WTC11 (cell line): Measurements from ENCODE around the gene PDK2. TPM values are rescaled to one million over a fixed set of nuclear protein-coding genes. Genes with fewer than 3 reads are reported as not detected.

Experiments used
- ATAC-seq: fragments of 200-7000 bp; cut with Tn5 transposase; 2 replicates; pipeline ENCODE4 v1.10.0; 2021; ENCODE audit warnings: mild to moderate bottlenecking, moderate library complexity
- CTCF ChIA-PET: fragments of 300-600 bp; sonication (Branson Sonifier 250); formaldehyde crosslinking; loops from one replicate; lab custom pipeline; 2021; ENCODE audit warnings: antibody characterized with exemption; lab: Charles Lee
- POLR2A ChIA-PET: fragments of 350-600 bp; sonication (Branson Sonifier 250); formaldehyde crosslinking; loops from one replicate; lab custom pipeline; 2021; ENCODE audit warnings: antibody characterized with exemption; lab: Charles Lee
- DNase-seq: peaks from one replicate; pipeline ENCODE4 v3.0.0; 2021; ENCODE audit warnings: low spot score
- H3K27ac Mint-ChIP-seq: 2 replicates; pipeline ENCODE4 v1.8.0; 2021; ENCODE audit warnings: mixed read lengths
- H3K27me3 Mint-ChIP-seq: 2 replicates; pipeline ENCODE4 v1.8.0; 2021; ENCODE audit warnings: low read depth, mild to moderate bottlenecking, moderate library complexity, mixed read lengths
- H3K36me3 Mint-ChIP-seq: 2 replicates; pipeline ENCODE4 v1.8.0; 2021; ENCODE audit warnings: mixed read lengths
- H3K4me1 Mint-ChIP-seq: 2 replicates; pipeline ENCODE4 v1.8.0; 2022; ENCODE audit warnings: mixed read lengths
- H3K4me3 Mint-ChIP-seq: 2 replicates; pipeline ENCODE4 v1.8.0; 2021; ENCODE audit warnings: mild to moderate bottlenecking, moderate library complexity, mixed read lengths
- H3K9me3 Mint-ChIP-seq: 2 replicates; pipeline ENCODE4 v1.8.0; 2021; ENCODE audit warnings: mixed read lengths
- ATF2 ChIP-seq: sonication (generic); formaldehyde crosslinking; IDR thresholded peaks from 2 replicates; pipeline ENCODE4 v1.8.1; 2022; ENCODE audit warnings: low read depth, missing genetic modification reagents, borderline replicate concordance
- CREB1 ChIP-seq: sonication (generic); formaldehyde crosslinking; IDR thresholded peaks from 2 replicates; pipeline ENCODE4 v1.8.0; 2023; ENCODE audit warnings: mild to moderate bottlenecking, missing genetic modification reagents
- CTCF ChIP-seq: fragments of 200-600 bp; IDR thresholded peaks from 2 replicates; pipeline ENCODE4 v1.8.0; 2022; ENCODE audit warnings: antibody characterized with exemption
- E2F1 ChIP-seq: sonication (generic); formaldehyde crosslinking; IDR thresholded peaks from 2 replicates; pipeline ENCODE4 v1.8.0; 2022; ENCODE audit warnings: mild to moderate bottlenecking, missing genetic modification reagents
- ETV6 ChIP-seq: sonication (generic); formaldehyde crosslinking; IDR thresholded peaks from 2 replicates; pipeline ENCODE4 v1.8.1; 2022; ENCODE audit warnings: mild to moderate bottlenecking, missing genetic modification reagents
- FOXJ3 ChIP-seq: sonication (generic); formaldehyde crosslinking; IDR thresholded peaks from 2 replicates; pipeline ENCODE4 v1.9.0; 2021; ENCODE audit warnings: missing genetic modification reagents, mild to moderate bottlenecking, borderline replicate concordance
- IRF1 ChIP-seq: sonication (generic); formaldehyde crosslinking; IDR thresholded peaks from 2 replicates; pipeline ENCODE4 v1.8.0; 2023; ENCODE audit warnings: missing genetic modification reagents
- JUN ChIP-seq: sonication (generic); formaldehyde crosslinking; IDR thresholded peaks from 2 replicates; pipeline ENCODE4 v1.8.0; 2023; ENCODE audit warnings: mild to moderate bottlenecking, missing genetic modification reagents
- KAT7 ChIP-seq: sonication (generic); formaldehyde crosslinking; IDR thresholded peaks from 2 replicates; pipeline ENCODE4 v1.8.1; 2023; ENCODE audit warnings: missing genetic modification reagents, mild to moderate bottlenecking, borderline replicate concordance
- MYBL2 ChIP-seq: sonication (generic); formaldehyde crosslinking; IDR thresholded peaks from 2 replicates; pipeline ENCODE4 v1.8.1; 2023; ENCODE audit warnings: mild to moderate bottlenecking, moderate library complexity, missing genetic modification reagents
- NFATC4 ChIP-seq: fragments of 250-450 bp; sonication (Bioruptor Pico); IDR thresholded peaks from 2 replicates; pipeline ENCODE4 v1.9.0; 2021; ENCODE audit warnings: mild to moderate bottlenecking
- NFE2L1 ChIP-seq: sonication (generic); formaldehyde crosslinking; IDR thresholded peaks from 2 replicates; pipeline ENCODE4 v1.8.1; 2023; ENCODE audit warnings: missing genetic modification reagents
- RORB ChIP-seq: fragments of 250-450 bp; sonication (Bioruptor Pico); IDR thresholded peaks from 2 replicates; pipeline ENCODE4 v1.9.0; 2021; ENCODE audit warnings: mild to moderate bottlenecking
- SMAD4 ChIP-seq: sonication (generic); formaldehyde crosslinking; IDR thresholded peaks from 2 replicates; pipeline ENCODE4 v1.8.0; 2022; ENCODE audit warnings: mild to moderate bottlenecking, missing genetic modification reagents
- TEAD4 ChIP-seq: sonication (generic); formaldehyde crosslinking; IDR thresholded peaks from 2 replicates; pipeline ENCODE4 v1.8.0; 2022; ENCODE audit warnings: mild to moderate bottlenecking, missing genetic modification reagents
- ZBTB43 ChIP-seq: sonication (generic); formaldehyde crosslinking; IDR thresholded peaks from 2 replicates; pipeline ENCODE4 v1.8.1; 2023; ENCODE audit warnings: mild to moderate bottlenecking, missing genetic modification reagents
- ZNF121 ChIP-seq: sonication (generic); formaldehyde crosslinking; IDR thresholded peaks from 2 replicates; pipeline ENCODE4 v1.8.0; 2023; ENCODE audit warnings: missing genetic modification reagents
- ZNF138 ChIP-seq: sonication (generic); formaldehyde crosslinking; conservative IDR thresholded peaks from 2 replicates; pipeline ENCODE4 v1.8.1; 2022; ENCODE audit warnings: mild to moderate bottlenecking, moderate library complexity, missing genetic modification reagents
- ZNF232 ChIP-seq: sonication (generic); formaldehyde crosslinking; IDR thresholded peaks from 2 replicates; pipeline ENCODE4 v1.8.0; 2022; ENCODE audit warnings: mild to moderate bottlenecking, missing genetic modification reagents
- ZNF281 ChIP-seq: sonication (generic); formaldehyde crosslinking; IDR thresholded peaks from 2 replicates; pipeline ENCODE4 v1.8.0; 2023; ENCODE audit warnings: mild to moderate bottlenecking, missing genetic modification reagents
- ZNF423 ChIP-seq: fragments of 250-450 bp; sonication (Bioruptor Pico); IDR thresholded peaks from 2 replicates; pipeline ENCODE4 v2.1.2; 2022; ENCODE audit warnings: mild to moderate bottlenecking, moderate library complexity
- total RNA-seq: library from RNA; stranded (reverse); gene quantifications from 3 replicates; pipeline ENCODE4 v1.2.3, GENCODE V29; 2021
- TF ChIP-seq, protein P1 (sequence below): sonication (generic); formaldehyde crosslinking; IDR thresholded peaks from 2 replicates; pipeline ENCODE4 v1.8.0; 2022; ENCODE audit warnings: mild to moderate bottlenecking, missing genetic modification reagents
- TF ChIP-seq, protein P2 (sequence below): sonication (generic); formaldehyde crosslinking; IDR thresholded peaks from 2 replicates; pipeline ENCODE4 v1.8.1; 2023; ENCODE audit warnings: mild to moderate bottlenecking, missing genetic modification reagents, moderate library complexity

Gene PDK2
- total RNA-seq, 1 experiment from 2014 or later, result 16.6 TPM

DNA sequence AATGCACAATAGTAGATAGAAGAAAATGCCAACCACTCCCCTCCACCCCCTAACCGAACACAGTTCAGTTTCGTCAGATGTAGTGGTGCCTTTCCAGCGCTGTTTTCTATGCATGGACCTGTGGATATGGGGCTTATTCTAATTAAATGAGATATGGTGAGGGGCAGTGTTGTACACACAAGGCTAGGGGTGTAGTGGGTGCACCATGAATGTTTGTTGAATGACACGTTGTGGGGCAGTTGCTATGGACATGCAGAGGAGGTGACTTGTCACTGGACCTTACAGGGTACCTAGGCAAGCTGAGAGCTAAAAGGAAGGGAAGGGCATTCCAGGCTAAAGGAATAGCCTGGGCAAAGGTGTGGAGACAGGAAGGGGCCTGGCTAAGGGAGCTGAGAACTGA lies 3.4 kb downstream of the PDK2 start (continued):
- TF ChIP-seq ZBTB43 (CRISPR knock-in tag) (no peak), RORB (no peak)

DNA sequence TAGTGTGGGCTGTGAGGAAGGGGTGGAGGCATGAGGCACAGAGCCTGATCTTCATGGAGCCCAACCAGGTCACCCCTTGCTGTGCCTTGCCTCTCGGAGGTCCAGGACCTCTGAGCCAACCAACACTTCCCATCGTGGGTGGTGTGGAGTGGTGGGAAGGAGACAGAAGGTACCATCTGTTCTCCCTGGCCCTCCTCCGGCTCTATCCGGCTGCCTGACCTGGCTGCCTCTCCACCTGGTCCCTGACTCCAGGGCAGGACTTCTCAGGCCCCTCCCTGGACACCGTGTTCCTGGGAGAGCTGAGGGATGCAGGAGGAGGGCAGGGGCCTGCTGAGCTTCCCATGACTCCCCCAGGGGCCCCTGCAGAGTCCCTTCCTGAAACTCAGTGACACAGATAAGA lies 3.9 kb downstream of the PDK2 start:
- ATAC-seq, result no peak
- TF ChIP-seq ATF2 (CRISPR knock-in tag), result no peak
- TF ChIP-seq, all 79 proteins: peak for 0
- no peaks in the 10 kb centered on the region for H3K9me3 Mint-ChIP-seq
- H3K36me3 Mint-ChIP-seq, result no peaks in the 10 kb centered on the region
- H3K4me1 Mint-ChIP-seq, result peaks cover 21% of the 10 kb centered on the region
- H3K27me3 Mint-ChIP-seq, result no peaks in the 10 kb centered on the region
- CTCF ChIA-PET, result interaction anchor here (1.4 to 1.7 kb wide), 2 partner anchors 18 to 19 kb away, joined by 3 to 4 read pairs; no protein-coding TSS in a partner anchor
- POLR2A ChIA-PET, result no interaction called here
- H3K27ac Mint-ChIP-seq, result no peak overlapping the region
- DNase-seq, result no peak
- no peak overlapping the region for H3K4me3 Mint-ChIP-seq

DNA sequence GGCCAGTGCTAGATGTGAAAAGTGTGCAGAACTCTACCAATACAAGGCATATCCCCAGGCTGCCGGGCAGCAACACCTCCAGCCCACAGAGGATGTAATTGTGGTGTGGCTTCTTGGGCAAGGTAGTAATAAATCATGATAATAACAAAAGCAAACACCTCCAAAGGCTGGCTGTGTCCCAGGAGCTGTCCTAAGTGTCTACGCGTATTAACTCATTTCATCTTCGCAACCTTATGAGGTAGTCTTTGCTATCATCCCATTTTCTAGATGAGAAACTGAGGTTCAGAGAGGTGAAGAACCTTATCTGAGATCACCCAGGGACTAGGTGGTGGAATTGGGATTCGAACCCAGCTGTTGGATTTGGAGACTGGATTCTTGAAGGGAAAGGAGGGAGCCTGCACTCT lies 5.3 kb downstream of the PDK2 start:
- ChIA-PET CTCF (interaction anchor here (1.0 to 2.7 kb wide), 9 partner anchors 12 to 148 kb away, joined by 3 to 14 read pairs (median 5); no protein-coding TSS in a partner anchor), POLR2A (interaction anchor here (1.1 to 1.5 kb wide), 2 partner anchors 51 to 61 kb away, joined by 4 read pairs; no protein-coding TSS in a partner anchor)
- ATAC-seq, result no peak
- Mint-ChIP-seq H3K4me1 (peaks cover 22% of the 10 kb centered on the region), H3K9me3 (no peaks in the 10 kb centered on the region), H3K27me3 (no peaks in the 10 kb centered on the region), H3K27ac (no peak overlapping the region), H3K4me3 (no peak overlapping the region), H3K36me3 (no peaks in the 10 kb centered on the region)
- DNase-seq, result no peak
- no peak for TF ChIP-seq ZNF121 (CRISPR knock-in tag)
- TF ChIP-seq ETV6 (CRISPR knock-in tag), result no peak
- TF ChIP-seq IRF1 (CRISPR knock-in tag), result no peak
- TF ChIP-seq, protein P1, sequence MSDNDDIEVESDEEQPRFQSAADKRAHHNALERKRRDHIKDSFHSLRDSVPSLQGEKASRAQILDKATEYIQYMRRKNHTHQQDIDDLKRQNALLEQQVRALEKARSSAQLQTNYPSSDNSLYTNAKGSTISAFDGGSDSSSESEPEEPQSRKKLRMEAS (CRISPR knock-in tag), result no peak
- TF ChIP-seq KAT7 (CRISPR knock-in tag), result no peak
- no peak for TF ChIP-seq SMAD4 (CRISPR knock-in tag)
- no peak for TF ChIP-seq ZNF281
- no peak for TF ChIP-seq MYBL2 (CRISPR knock-in tag)
- TF ChIP-seq ZNF423 (CRISPR knock-in tag), result no peak
- no peak for TF ChIP-seq NFATC4 (CRISPR knock-in tag)
- no peak for TF ChIP-seq CREB1 (CRISPR knock-in tag)
- no peak for TF ChIP-seq CTCF
- TF ChIP-seq, protein P2, sequence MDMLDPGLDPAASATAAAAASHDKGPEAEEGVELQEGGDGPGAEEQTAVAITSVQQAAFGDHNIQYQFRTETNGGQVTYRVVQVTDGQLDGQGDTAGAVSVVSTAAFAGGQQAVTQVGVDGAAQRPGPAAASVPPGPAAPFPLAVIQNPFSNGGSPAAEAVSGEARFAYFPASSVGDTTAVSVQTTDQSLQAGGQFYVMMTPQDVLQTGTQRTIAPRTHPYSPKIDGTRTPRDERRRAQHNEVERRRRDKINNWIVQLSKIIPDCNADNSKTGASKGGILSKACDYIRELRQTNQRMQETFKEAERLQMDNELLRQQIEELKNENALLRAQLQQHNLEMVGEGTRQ (CRISPR knock-in tag), result no peak
- TF ChIP-seq E2F1, result no peak
- TF ChIP-seq FOXJ3 (CRISPR knock-in tag), result no peak
- no peak for TF ChIP-seq ZNF138 (CRISPR knock-in tag)
- TF ChIP-seq NFE2L1 (CRISPR knock-in tag), result no peak
- no peak for TF ChIP-seq JUN
- TF ChIP-seq ZNF232 (CRISPR knock-in tag), result no peak
- no peak for TF ChIP-seq TEAD4
